NCI-H1417 (cell line): Measurements from ENCODE around the gene MAPK8IP1.

Experiments
- DNase-seq, 3 experiments: peaks; one replicate each; lab custom pipeline; 2025; lab: John Stamatoyannopoulos, UW

MAPK8IP1 gene

GRCh38 chr11:45859661-45860140, 25.8 kb upstream of the MAPK8IP1 start:
- peak in 1 of 3 experiments; percentile 86 for DNase-seq

- no peak for DNase-seq
Observed at GRCh38 chr11:45860348-45860747, 25.1 kb upstream of the MAPK8IP1 start.

DNA sequence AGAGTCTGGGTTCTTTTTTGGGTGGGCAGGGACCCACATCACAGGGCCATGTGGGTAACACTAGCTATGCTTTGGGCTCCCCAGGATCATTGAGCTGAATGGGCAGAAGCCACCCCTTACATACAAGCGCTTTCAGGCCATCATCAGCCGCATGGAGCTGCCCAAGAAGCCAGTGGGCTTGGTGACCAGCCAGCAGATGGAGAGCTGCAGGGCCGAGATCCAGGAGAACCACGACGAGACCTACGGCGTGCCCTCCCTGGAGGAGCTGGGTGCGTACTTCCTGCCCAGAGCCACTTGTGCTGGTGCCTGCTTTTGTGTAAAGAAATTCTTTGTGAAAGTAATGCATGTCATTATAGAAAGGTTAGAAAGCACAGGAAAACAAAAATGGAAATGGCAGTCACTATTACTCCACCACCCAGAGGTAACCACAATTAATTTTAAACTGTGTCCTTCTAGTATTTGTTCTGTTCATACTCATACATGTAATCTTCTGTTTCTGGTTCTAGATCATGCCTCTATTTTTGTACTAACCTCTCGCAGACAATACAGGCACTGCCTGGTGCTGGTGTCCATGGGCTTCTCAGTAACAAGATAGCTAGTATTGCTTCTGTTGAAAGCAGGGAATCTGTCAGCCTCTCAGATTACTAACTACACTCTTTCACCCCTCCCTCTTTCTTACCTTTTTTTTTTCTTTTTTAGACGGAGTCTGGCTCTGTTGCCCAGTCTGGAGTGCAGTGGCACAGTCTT, 24.5 kb upstream of the MAPK8IP1 start:
- DNase-seq = no peak

GRCh38 chr11:45864041-45864440, 21.4 kb upstream of the MAPK8IP1 start:
- no peak for DNase-seq

DNA sequence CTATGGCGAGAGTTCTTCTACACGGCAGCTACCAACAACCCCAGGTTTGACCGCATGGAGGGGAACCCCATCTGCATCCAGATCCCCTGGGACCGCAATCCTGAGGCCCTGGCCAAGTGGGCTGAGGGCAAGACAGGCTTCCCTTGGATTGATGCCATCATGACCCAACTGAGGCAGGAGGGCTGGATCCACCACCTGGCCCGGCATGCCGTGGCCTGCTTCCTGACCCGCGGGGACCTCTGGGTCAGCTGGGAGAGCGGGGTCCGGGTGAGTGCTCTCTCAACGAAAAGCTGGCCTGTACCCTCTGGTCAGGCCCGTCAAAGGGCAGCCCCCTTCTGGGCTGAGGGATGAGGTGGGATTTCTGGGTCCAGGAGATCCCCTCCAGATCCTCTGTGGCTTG, 15.9 kb upstream of the MAPK8IP1 start:
- DNase-seq = no peak

GRCh38 chr11:45870706-45871105, 14.7 kb upstream of the MAPK8IP1 start:
- DNase-seq = no peak

GRCh38 chr11:45871638-45872037, 13.8 kb upstream of the MAPK8IP1 start:
- DNase-seq = no peak

- DNase-seq = peak; percentile 39 to 72 (median 50)
Observed at GRCh38 chr11:45872651-45873356, 12.6 kb upstream of the MAPK8IP1 start.

DNA sequence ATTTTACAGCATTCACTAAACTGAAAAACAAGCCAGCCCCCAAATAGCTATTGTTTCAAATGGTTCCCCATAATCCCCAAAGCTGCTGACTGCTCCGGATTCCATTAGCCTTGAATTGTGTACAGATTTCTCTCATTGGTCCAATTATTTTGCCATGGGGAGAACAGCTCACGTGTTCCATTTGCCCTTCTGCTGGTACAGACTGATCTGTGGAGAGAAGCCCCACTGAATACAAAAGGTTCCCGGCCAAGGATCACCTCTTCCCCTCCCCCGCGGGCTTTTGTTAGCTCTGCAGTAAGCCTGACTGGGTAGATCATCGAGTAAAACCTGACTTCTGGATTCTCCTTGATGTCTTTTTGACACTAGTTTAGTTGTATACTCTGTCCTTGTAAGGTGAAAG, 9.1 kb upstream of the MAPK8IP1 start:
- DNase-seq = no peak

DNA sequence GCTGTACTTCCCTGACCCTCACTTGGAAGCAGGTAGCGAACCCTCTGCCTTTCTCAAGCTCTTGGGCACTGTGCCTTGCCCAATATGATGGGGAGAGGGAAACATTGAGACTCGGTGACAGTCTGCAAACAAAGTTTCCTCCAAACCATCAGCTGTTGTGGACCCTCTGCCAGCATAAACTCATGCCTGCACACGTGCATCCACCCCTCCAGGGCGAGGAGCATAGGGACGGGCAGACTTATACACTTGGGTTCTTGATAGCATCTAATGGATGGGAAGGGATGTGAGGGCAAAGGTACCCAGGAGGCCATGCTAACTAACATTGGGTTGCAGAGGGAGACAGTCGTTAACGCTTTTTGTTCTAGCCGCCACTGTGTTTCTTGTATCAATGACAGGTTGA, 8.2 kb upstream of the MAPK8IP1 start:
- DNase-seq = no peak

GRCh38 chr11:45877845-45878244, 7.6 kb upstream of the MAPK8IP1 start:
- DNase-seq = no peak

- DNase-seq = peak in 1 of 3 experiments; percentile 22
Observed at GRCh38 chr11:45879803-45880686, 5.4 kb upstream of the MAPK8IP1 start.

DNA sequence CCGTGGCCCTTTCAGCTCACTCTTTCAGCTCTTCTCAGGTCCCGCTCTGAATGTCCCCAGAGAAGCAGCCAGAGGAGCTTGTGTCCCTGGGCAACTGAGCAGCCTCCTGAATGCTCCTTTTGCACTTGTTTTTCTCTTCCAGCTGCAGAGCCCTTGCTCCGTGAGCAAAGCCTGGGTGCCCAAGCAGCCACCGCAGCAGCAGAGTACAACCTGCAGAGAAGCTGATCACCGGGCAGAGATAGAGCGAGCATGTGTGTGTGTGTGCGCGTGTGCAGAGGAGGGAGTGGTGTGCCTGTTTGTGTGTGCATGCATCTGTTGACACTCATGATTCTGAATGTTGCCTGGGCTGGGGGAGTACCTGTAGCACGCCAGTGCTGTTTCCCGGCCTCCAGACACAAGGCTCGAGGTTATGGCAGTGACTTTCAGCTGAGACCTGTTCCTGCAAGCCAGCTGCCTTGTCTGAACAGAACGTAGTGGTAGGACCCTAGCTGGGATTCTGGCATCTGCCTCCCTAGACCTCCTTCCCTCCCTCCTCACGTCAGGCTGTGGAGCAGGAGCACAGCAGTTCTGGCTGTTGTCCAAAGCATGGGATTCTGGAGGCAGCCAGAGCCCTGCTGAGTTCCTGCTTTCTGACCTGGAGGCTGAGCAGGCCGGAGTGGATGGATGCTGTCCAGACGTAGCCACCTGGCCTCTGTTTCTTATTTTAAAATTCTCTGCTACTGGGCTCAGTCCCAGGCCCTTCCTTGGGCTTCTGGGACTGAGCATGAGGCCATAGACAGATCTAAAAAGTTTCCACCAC, 4.5 kb upstream of the MAPK8IP1 start:
- DNase-seq = no peak

DNA sequence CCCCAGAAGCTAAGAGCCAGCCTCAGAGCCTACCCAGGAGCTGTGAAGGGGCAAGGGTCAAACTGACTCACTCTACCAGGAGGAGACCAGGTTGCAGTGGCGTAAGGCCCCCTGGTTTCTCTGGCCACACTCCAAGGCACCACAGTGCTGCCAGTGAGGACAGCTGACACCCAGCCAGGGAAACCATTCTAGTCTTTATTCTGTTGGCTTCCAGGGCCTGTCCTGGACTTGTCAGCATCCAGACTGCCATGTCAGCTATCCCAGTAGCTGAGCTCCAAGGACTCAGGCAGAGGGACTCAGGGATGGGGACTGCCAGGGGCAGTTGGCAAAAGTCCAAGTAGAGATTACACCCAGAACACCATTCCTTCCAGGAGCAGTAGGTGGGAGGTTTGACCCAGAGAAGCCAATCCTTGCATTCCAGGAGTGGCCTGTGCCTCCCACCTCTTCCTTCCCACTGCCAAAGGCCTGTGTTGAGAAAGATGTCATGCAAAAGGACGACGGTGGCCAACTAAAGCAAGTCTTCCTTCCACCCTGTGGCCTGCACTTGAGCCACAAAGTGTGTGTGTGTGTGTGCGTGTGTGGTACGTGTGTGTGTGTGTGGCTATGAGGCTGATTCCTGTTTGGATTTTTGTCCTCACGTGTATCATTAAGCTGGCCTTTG, 3.6 kb upstream of the MAPK8IP1 start:
- peak in 1 of 3 experiments; percentile 4 for DNase-seq

GRCh38 chr11:45884596-45885185, 760 bp upstream of the MAPK8IP1 start:
- DNase-seq = no peak

- peak; percentile 10 to 64 (median 61) for DNase-seq
Observed at GRCh38 chr11:45885921-45886721, 670 bp downstream of the MAPK8IP1 start.

- DNase-seq = peak in 1 of 3 experiments; percentile 21
Observed at GRCh38 chr11:45886816-45887520, 1.5 kb downstream of the MAPK8IP1 start.

DNA sequence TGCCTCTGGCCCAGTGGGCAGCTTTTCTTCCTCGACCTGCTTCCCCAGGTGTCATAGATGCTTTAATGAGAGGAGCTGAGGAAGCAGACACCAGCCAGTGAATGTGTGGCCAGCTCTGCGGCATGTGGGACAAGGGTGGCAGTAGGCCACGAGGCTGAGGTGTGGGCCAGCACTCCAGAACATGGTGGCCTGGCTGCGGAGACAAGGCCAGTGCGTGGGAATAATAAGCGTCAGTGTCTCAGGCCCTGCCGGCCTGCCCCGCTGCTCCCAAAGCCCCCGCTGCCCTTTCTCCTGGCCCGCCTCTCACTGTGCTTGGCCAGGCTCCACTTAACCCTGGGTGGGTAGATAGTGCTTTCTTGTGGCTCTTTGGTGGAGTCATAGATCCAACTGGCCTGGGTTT, 2.1 kb downstream of the MAPK8IP1 start:
- DNase-seq = no peak

DNA sequence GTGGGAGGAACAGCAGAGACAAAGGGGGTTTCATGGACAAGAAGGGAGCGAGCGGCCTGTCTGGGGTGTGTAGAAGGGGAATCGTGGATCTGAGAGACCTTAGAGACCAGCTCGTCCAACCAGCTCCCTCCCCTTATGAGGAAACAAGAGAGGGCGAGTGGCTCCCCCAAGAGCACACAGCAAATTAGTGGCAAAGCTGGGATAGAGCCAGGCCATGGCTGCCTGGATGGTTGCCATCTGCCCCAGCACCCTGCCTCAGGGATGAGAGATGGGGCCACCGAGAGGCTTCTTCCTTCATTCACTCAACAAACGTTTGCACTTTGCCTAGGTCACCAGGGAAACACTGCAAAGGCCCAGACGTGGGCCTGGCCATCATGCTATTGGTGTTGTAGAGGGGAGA, 4.1 kb downstream of the MAPK8IP1 start:
- DNase-seq = no peak
